Gastroesophageal sphincter (tissue), 2 donors: ENCODE measurements around the gene CARHSP1.

ENCODE experiments used
- POLR2A ChIP-seq, 2 donors: fragments of 450-650 bp; IDR thresholded peaks; one replicate each; pipeline ENCODE4 v1.6.1; 2017; ENCODE audit warnings: antibody characterized with exemption in 2 of 2, mild to moderate bottlenecking in 2 of 2, moderate library complexity in 1 of 2
- POLR2AphosphoS5 ChIP-seq: sonication (generic); formaldehyde crosslinking; IDR thresholded peaks from one replicate; pipeline ENCODE4 v1.6.1; 2017; ENCODE audit warnings: antibody characterized with exemption

DNA sequence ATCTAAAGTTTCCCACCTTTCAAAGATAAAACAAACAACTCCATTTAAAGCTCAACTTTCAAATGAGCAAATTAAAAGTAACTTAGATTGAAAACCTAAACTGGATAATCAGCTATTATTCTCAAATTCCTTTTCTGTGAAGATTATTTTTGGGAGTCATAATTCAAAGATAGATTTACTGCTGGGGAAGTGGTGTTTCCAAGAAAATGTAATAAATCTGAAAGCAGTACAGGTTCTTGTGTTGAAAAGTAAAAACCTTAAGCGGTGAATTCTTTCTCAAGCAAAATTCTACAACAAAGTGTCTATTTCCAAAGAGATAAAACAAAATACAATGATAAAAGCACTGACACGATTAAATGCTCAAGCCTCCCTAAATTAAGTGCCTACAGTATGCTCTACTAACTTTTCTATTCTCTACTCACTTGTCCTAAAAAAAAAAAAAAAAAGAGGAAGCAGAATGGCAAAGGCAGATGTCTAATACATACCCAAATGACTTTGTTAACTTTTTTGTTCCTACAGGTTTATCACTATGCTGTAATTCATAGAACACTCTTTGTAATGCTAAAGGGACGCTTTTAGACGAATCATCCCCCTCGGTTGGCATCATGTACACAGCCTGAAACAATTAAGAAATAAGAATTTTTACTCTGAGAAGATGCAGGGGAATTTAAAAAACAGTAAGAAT is 47.9 kb upstream of the CARHSP1 start:
- TF ChIP-seq POLR2A (IDR thresholded peaks at IDR 0.05) (no peak), POLR2AphosphoS5 (no peak)
